ENCODE measurements around the gene CCDC61.

The CCDC61 gene

GRCh38 chr19:45973553-45974338 is 21.5 kb upstream of the CCDC61 start, which contains the start of gene NOVA2:
Gene NOVA2 (minus strand): TSS chr19:45973865. CDS start chr19:45973351, 514 bp downstream.
- Histone ChIP-seq H3K9me3 (replicated peaks in 1 of 2; ENCODE audit: control insufficient read depth in 2 of 2, insufficient read depth in 1 of 2, low read depth in 1 of 2, low read length in 2 of 2) (no peaks in the 10 kb centered on the region), H3K4me2 (ENCODE audit: insufficient read depth, low read length, poor library complexity, severe bottlenecking) (peak within 1 kb of the TSS; percentile 78), H3K4ac (ENCODE audit: low read length) (no peak within 1 kb of the TSS), H2AK5ac (ENCODE audit: low read depth, low read length) (peak within 1 kb of the TSS; percentile 3), H4K91ac (ENCODE audit: low read depth, low read length, poor library complexity) (no peak within 1 kb of the TSS), H2BK15ac (ENCODE audit: low read length) (no peak within 1 kb of the TSS), H3K79me1 (ENCODE audit: low read depth, low read length) (peaks cover 2% of the 10 kb centered on the region), H3K14ac (ENCODE audit: low read length) (peak within 1 kb of the TSS; percentile 90), H3K4me1 (ENCODE audit: control insufficient read depth in 2 of 2, insufficient read depth in 1 of 2, low read depth in 1 of 2, low read length in 2 of 2) (peaks cover 17 to 36% of the 10 kb centered on the region in 2 donors), H3K27ac (replicated peaks; ENCODE audit: low read length) (no peak within 1 kb of the TSS), H4K8ac (ENCODE audit: low read depth, low read length) (no peak within 1 kb of the TSS), H3K36me3 (replicated peaks in 1 of 2; ENCODE audit: control insufficient read depth in 2 of 2, insufficient read depth in 2 of 2, low read length in 2 of 2) (peaks cover 0 to 25% of the 10 kb centered on the region in 2 donors), H3K27me3 (ENCODE audit: control insufficient read depth in 3 of 3, insufficient read depth in 3 of 3, low read depth in 1 of 3, low read length in 3 of 3) (no peaks in the 10 kb centered on the region), H2BK120ac (ENCODE audit: low read depth, low read length) (no peak within 1 kb of the TSS), H2AFZ (ENCODE audit: low read length) (peak within 1 kb of the TSS; percentile 86), H3K4me3 (ENCODE audit: low read length in 2 of 2) (peak within 1 kb of the TSS; percentile 75 to 87), H2BK12ac (ENCODE audit: low read length) (no peak within 1 kb of the TSS), H2BK5ac (ENCODE audit: low read length) (no peak within 1 kb of the TSS), H3K18ac (ENCODE audit: low read length) (peak within 1 kb of the TSS; percentile 91), H3K23ac (ENCODE audit: low read depth, low read length, poor library complexity) (peak within 1 kb of the TSS; percentile 26), H3K9ac (ENCODE audit: low read depth, low read length, poor library complexity) (peak within 1 kb of the TSS; percentile 86)
- no CpG with 5 or more reads among the region's 58 CpGs for WGBS, 2 donors (ENCODE audit: extremely low coverage in 2 of 2, insufficient read length in 2 of 2, insufficient replicate concordance in 1 of 2)
- peak; percentile 89 for DNase-seq (ENCODE audit: low spot score)

GRCh38 chr19:45975306-45976070 is 19.8 kb upstream of the CCDC61 start:
- H3K9me3 ChIP-seq (replicated peaks in 1 of 2; ENCODE audit: control insufficient read depth in 2 of 2, insufficient read depth in 1 of 2, low read depth in 1 of 2, low read length in 2 of 2): no peaks in the 10 kb centered on the region
- no peak for DNase-seq (ENCODE audit: low spot score)
- H4K91ac ChIP-seq (ENCODE audit: low read depth, low read length, poor library complexity): no peak overlapping the region
- H3K4me1 ChIP-seq (ENCODE audit: control insufficient read depth in 2 of 2, insufficient read depth in 1 of 2, low read depth in 1 of 2, low read length in 2 of 2): peaks cover 17 to 40% of the 10 kb centered on the region in 2 donors
- H3K4ac ChIP-seq (ENCODE audit: low read length): no peak overlapping the region
- no peak overlapping the region for H2BK12ac ChIP-seq (ENCODE audit: low read length)
- H3K23ac ChIP-seq (ENCODE audit: low read depth, low read length, poor library complexity): no peak overlapping the region
- H3K4me3 ChIP-seq (ENCODE audit: low read length in 2 of 2): no peak overlapping the region
- no peak overlapping the region for H3K18ac ChIP-seq (ENCODE audit: low read length)
- peak overlapping the region; percentile 67 for H3K9ac ChIP-seq (ENCODE audit: low read depth, low read length, poor library complexity)
- H3K36me3 ChIP-seq (replicated peaks in 1 of 2; ENCODE audit: control insufficient read depth in 2 of 2, insufficient read depth in 2 of 2, low read length in 2 of 2): peaks cover 0 to 8% of the 10 kb centered on the region in 2 donors
- no CpG with 5 or more reads among the region's 11 CpGs for WGBS, 2 donors (ENCODE audit: extremely low coverage in 2 of 2, insufficient read length in 2 of 2, insufficient replicate concordance in 1 of 2)
- H3K79me1 ChIP-seq (ENCODE audit: low read depth, low read length): peaks cover 2% of the 10 kb centered on the region
- no peak overlapping the region for H3K4me2 ChIP-seq (ENCODE audit: insufficient read depth, low read length, poor library complexity, severe bottlenecking)
- no peak overlapping the region for H2BK15ac ChIP-seq (ENCODE audit: low read length)
- no peak overlapping the region for H3K14ac ChIP-seq (ENCODE audit: low read length)
- no peak overlapping the region for H3K27ac ChIP-seq (replicated peaks; ENCODE audit: low read length)
- H2BK120ac ChIP-seq (ENCODE audit: low read depth, low read length): no peak overlapping the region
- H2BK5ac ChIP-seq (ENCODE audit: low read length): peak overlapping the region; percentile 10
- no peak overlapping the region for H4K8ac ChIP-seq (ENCODE audit: low read depth, low read length)
- no peak overlapping the region for H2AK5ac ChIP-seq (ENCODE audit: low read depth, low read length)
- H2AFZ ChIP-seq (ENCODE audit: low read length): peak overlapping the region; percentile 3
- no peaks in the 10 kb centered on the region for H3K27me3 ChIP-seq (ENCODE audit: control insufficient read depth in 3 of 3, insufficient read depth in 3 of 3, low read depth in 1 of 3, low read length in 3 of 3)

- Histone ChIP-seq H3K27ac (replicated peaks; ENCODE audit: low read length) (no peak overlapping the region), H3K36me3 (replicated peaks in 1 of 2; ENCODE audit: control insufficient read depth in 2 of 2, insufficient read depth in 2 of 2, low read length in 2 of 2) (peaks cover 0 to under 1% of the 10 kb centered on the region in 2 donors), H2BK120ac (ENCODE audit: low read depth, low read length) (no peak overlapping the region), H3K9ac (ENCODE audit: low read depth, low read length, poor library complexity) (peak overlapping the region; percentile 67), H3K4me1 (ENCODE audit: control insufficient read depth in 2 of 2, insufficient read depth in 1 of 2, low read depth in 1 of 2, low read length in 2 of 2) (peaks cover 17 to 40% of the 10 kb centered on the region in 2 donors), H2AFZ (ENCODE audit: low read length) (peak overlapping the region; percentile 21), H3K4ac (ENCODE audit: low read length) (no peak overlapping the region), H3K23ac (ENCODE audit: low read depth, low read length, poor library complexity) (no peak overlapping the region), H2BK5ac (ENCODE audit: low read length) (peak overlapping the region; percentile 10), H3K27me3 (ENCODE audit: control insufficient read depth in 3 of 3, insufficient read depth in 3 of 3, low read depth in 1 of 3, low read length in 3 of 3) (no peaks in the 10 kb centered on the region), H2BK12ac (ENCODE audit: low read length) (no peak overlapping the region), H4K91ac (ENCODE audit: low read depth, low read length, poor library complexity) (no peak overlapping the region), H3K4me3 (ENCODE audit: low read length in 2 of 2) (no peak overlapping the region), H2AK5ac (ENCODE audit: low read depth, low read length) (no peak overlapping the region), H4K8ac (ENCODE audit: low read depth, low read length) (no peak overlapping the region), H3K14ac (ENCODE audit: low read length) (no peak overlapping the region), H2BK15ac (ENCODE audit: low read length) (no peak overlapping the region), H3K9me3 (replicated peaks in 1 of 2; ENCODE audit: control insufficient read depth in 2 of 2, insufficient read depth in 1 of 2, low read depth in 1 of 2, low read length in 2 of 2) (no peaks in the 10 kb centered on the region), H3K4me2 (ENCODE audit: insufficient read depth, low read length, poor library complexity, severe bottlenecking) (no peak overlapping the region), H3K18ac (ENCODE audit: low read length) (peak overlapping the region; percentile 81), H3K79me1 (ENCODE audit: low read depth, low read length) (peaks cover 2% of the 10 kb centered on the region)
- DNase-seq (ENCODE audit: low spot score): no peak
- no CpG with 5 or more reads among the region's 14 CpGs for WGBS, 2 donors (ENCODE audit: extremely low coverage in 2 of 2, insufficient read length in 2 of 2, insufficient replicate concordance in 1 of 2)
Observed at GRCh38 chr19:45976178-45976577, 19.1 kb upstream of the CCDC61 start.

- Histone ChIP-seq H3K18ac (ENCODE audit: low read length) (no peak overlapping the region), H3K79me1 (ENCODE audit: low read depth, low read length) (no peaks in the 10 kb centered on the region), H2BK5ac (ENCODE audit: low read length) (no peak overlapping the region), H3K4me3 (ENCODE audit: low read length in 2 of 2) (no peak overlapping the region), H3K4ac (ENCODE audit: low read length) (no peak overlapping the region), H3K14ac (ENCODE audit: low read length) (no peak overlapping the region), H3K36me3 (replicated peaks in 1 of 2; ENCODE audit: control insufficient read depth in 2 of 2, insufficient read depth in 2 of 2, low read length in 2 of 2) (no peaks in the 10 kb centered on the region), H3K9ac (ENCODE audit: low read depth, low read length, poor library complexity) (no peak overlapping the region), H2AFZ (ENCODE audit: low read length) (no peak overlapping the region), H3K27me3 (ENCODE audit: control insufficient read depth in 3 of 3, insufficient read depth in 3 of 3, low read depth in 1 of 3, low read length in 3 of 3) (no peaks in the 10 kb centered on the region), H4K8ac (ENCODE audit: low read depth, low read length) (no peak overlapping the region), H3K4me2 (ENCODE audit: insufficient read depth, low read length, poor library complexity, severe bottlenecking) (no peak overlapping the region), H3K23ac (ENCODE audit: low read depth, low read length, poor library complexity) (no peak overlapping the region), H3K4me1 (ENCODE audit: control insufficient read depth in 2 of 2, insufficient read depth in 1 of 2, low read depth in 1 of 2, low read length in 2 of 2) (peaks cover 10 to 34% of the 10 kb centered on the region in 2 donors), H2AK5ac (ENCODE audit: low read depth, low read length) (no peak overlapping the region), H3K9me3 (replicated peaks in 1 of 2; ENCODE audit: control insufficient read depth in 2 of 2, insufficient read depth in 1 of 2, low read depth in 1 of 2, low read length in 2 of 2) (no peaks in the 10 kb centered on the region), H4K91ac (ENCODE audit: low read depth, low read length, poor library complexity) (no peak overlapping the region), H2BK15ac (ENCODE audit: low read length) (no peak overlapping the region), H2BK120ac (ENCODE audit: low read depth, low read length) (no peak overlapping the region), H2BK12ac (ENCODE audit: low read length) (no peak overlapping the region), H3K27ac (replicated peaks; ENCODE audit: low read length) (no peak overlapping the region)
- WGBS, 2 donors (ENCODE audit: extremely low coverage in 2 of 2, insufficient read length in 2 of 2, insufficient replicate concordance in 1 of 2): no CpG with 5 or more reads among the region's 7 CpGs
- no peak for DNase-seq (ENCODE audit: low spot score)
Observed at GRCh38 chr19:45978156-45978555, 17.1 kb upstream of the CCDC61 start.
